Measurements from ENCODE around the gene SERTAD2.

SERTAD2 gene

DNA sequence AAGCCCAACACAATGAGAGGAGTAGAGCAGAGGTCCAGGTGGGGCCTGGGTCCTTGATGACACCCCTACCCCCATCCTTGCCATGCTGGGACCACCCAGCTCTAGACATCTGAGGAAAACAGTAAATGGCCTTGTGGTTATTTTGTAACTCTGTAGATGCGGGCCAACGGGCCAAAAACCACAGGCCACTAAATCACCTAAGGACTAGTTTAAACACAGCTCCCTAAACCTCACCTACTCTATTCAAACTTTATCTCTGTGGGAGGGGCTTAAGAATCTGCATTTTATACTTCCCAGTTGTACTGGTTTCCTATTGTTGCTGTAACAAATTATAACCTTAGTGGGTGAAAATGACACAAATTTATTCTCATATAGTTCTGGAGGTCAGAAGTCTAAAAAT, 19.0 kb upstream of the SERTAD2 start:
- no peak for DNase-seq (ENCODE audit: low read depth)

DNA sequence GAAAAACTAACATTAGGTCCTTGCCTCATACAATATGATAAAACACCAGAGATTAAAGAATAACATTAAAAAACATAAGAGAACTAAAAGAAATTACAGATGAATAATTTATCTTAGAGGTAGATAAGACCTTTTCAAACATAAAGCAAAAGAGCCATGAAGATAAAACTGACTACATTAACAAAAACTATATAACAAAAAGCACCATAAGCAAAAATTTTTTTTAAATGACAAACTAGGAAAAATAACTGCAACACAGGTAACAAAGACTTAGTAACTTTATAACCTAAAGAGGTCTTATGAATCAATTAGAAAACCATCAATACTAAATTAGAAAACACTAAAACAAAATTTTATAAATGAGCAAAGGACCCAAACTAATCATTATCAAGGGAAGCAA, 16.3 kb upstream of the SERTAD2 start:
- DNase-seq (ENCODE audit: low read depth) = no peak

DNA sequence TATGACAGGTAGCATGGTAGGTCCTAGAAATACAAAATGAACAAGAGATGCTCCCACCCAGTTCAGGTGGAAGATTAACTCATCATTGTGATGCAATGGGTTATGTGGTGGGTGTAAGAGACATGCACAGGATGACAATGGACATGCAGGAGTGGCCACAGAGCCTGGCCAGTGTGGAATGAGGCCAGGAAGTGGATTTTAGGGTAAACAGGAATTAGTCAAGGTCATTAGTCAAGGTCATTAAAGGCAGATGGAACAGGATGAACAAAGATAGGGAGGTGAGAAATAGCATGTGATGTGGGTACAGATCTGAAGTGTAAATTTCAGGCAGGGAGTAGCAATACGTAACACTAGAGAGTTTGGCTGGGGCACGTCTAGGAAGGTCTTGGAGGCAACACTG, 15.6 kb upstream of the SERTAD2 start:
- DNase-seq (ENCODE audit: low read depth) = no peak

DNA sequence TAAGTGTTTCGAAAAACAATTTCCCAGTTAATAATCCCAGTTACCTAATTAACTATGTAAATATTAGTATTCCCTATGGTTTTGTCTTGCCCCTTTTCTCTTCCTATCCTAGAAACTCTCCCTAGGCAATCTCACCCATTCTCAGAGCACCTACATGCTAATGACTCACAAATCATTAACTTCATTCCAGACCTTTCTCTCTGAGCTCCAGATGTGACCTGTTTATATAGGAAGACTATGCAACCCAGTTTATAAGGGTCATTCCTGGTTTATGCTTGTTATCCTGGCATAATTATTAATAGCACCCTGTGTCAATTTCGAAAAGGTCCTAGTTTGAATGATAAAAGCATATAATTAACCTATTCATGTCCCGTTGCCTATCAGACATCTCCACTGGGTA, 14.8 kb upstream of the SERTAD2 start:
- DNase-seq (ENCODE audit: low read depth) = no peak

DNA sequence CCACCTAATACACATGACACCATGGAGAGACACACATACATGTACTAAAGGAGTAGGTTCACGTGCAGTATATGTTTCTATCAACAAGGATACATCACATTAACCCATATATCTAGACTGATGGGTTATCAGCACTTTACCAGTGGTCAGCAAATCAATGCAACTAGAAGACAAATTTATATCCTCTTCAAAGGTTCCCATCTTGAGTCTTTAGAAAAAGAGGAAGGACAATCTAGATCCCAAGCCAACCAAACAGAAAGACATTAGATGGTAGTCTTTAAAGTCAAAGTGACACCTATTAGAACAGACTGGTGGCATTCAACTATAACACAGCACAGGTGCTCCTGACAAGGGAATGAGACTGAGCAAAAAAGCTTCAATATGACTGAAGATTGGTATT, 13.8 kb upstream of the SERTAD2 start:
- no peak for DNase-seq (ENCODE audit: low read depth)

DNA sequence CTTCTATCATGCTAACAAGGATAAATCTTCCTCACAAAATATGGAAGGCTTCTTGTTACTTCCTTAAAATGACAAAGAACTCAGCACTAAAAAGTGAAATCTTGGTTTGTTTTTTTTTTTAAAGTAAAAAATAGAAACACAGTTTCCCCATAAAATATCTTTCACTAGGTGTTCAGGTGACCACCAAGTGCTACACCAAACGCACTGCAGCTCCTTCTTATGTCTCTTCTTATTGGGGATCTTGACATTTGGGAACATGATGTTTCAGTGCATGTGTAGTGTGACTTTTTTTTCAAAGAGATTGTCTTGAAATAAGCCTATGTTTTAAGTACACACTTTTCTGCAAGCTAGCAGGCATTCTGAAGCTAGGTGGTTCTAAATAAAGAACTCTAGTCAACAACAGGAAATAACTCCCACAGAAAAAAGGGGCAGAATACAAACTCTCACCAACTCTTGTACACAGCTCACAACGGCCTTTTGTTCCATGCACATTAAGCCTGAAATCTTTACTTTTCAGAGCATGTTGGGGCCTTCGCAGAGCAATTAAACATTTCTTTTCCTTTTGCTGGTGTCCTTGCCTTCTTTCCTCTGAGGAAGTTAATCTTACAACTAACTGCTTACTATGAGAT, 13.2 kb upstream of the SERTAD2 start:
- no peak for DNase-seq (ENCODE audit: low read depth)

DNA sequence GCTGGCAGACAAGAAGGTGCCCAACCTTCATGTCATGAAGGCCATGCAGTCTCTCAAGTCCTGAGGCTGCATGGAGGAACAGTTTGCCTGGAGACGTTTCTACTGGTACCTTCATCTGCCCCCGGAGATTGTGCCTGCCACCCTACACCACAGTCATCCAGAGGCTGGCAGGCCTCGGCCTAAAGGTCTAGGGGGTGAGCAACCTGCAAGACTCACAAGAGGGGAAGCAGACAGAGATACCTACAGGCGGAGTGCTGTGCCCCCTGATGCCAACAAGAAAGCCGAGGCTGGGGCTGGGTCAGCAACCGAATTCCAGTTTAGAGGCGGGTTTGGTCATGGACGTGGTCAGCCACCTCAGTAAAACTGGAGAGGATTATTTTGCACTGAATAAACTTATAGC, 12.0 kb upstream of the SERTAD2 start:
- DNase-seq (ENCODE audit: low read depth) = no peak

DNA sequence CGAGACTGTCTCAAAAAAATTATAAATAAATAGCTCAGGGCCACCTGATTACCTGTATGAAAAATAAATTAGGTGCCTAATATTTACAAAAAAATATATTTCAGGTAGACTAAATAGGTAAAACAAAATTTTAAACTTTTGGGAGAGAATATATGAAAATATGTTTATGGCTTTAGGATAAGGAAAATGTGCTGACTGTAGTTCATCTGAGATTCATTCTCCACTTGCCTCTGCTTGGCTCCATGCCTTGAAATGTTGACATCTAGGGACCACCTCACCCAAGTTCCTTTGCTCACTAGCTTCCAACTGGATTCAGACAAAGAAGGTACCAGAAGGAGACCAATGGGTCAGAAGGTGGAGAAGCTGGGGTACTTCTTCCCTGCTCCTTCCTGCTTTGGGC, 9.7 kb upstream of the SERTAD2 start:
- DNase-seq (ENCODE audit: low read depth) = no peak

DNA sequence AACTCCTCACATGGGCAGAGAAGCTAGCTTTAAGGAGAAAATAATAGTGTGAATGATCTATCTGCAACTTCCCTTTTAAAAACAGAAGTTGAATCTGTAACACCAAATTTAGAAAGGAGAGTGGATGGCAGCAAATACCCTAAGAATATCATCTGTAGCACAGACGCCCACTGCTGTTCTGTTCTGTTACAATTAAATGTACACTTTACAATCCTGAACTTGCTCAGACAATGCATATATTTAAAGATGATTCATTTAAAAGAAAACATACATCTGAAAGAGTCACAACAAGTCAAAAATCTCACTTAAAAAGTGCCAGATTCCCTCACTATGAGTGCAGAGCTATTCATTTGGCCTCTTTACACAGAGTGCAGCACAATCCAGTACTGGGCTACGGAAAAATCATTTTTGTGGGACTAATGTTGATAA, 8.0 kb upstream of the SERTAD2 start:
- no peak for DNase-seq (ENCODE audit: low read depth)

DNA sequence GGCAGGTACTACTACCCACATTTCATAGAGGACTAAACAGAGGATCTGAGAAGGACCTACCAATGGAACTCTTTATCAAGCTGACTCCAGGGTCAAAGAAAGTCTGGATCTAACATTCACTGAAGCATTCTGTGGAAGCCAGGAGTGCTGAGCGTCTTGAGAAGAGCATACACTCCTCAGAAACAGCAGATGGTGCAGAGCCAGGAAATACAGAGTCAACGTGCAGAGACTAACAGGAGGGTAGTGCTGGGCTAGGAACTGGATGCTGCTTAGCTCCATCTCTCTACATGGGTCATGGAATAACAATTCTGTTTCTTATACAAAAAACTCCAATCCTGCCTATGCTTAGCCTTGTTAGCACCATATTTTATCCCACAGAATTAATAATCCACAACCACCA, 5.5 kb upstream of the SERTAD2 start:
- no peak for DNase-seq (ENCODE audit: low read depth)

DNA sequence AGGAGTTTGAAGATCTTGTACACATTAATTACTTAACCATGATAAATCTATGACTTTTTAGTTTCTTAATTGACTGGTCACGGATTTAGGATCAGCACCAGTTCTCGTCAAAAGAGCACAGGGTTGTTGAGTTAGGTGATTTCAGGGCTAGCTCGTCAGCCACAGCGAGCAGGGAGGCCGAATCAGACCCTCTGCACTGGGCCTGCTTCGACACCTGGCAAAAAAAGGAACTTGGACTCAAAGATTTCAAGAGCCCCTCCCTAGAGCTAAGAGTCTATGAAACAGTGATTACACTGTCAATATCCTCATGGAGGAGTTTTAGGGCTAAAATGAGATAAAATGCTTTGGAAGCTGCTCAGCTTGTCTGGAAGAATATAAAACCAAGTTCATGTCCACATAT, 4.6 kb upstream of the SERTAD2 start:
- no peak for DNase-seq (ENCODE audit: low read depth)

DNA sequence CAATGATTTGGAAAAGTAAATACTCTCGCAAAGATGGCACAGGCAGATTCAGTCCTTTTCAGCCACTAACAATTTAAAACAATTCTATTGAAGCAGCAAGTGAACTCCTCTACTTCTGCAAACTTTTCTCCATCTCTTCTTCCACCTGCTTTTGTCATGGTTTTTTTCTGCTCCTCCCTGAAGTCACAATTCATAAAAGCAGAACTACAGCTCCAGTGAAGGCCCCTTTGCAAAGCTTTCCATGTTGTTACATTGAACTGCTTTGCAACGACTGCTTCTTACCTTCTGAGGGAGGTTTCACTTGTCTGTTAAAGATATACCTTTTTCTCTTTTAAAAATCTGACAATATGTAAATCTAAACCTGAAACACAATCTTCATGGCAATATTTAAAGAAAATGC, 3.7 kb upstream of the SERTAD2 start:
- no peak for DNase-seq (ENCODE audit: low read depth)

DNA sequence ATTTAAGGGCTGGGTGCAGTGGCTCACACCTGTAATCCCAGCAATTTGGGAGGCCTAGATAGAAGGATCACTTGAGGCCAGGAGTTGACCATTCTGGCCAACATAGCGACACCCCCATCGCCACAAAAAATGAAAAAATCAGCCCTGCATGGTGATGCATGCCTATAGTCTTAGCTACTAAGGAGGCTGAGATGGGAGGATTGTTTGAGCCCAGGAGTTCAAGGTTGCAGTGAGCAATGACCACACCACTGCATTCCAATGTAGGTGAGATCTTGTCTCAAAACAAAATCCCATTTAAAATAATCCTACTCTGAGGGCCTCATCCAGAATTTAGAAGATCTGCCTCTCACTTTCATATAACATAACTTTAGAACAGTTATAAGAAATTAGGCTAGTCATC, 2.7 kb upstream of the SERTAD2 start:
- DNase-seq (ENCODE audit: low read depth) = no peak

DNA sequence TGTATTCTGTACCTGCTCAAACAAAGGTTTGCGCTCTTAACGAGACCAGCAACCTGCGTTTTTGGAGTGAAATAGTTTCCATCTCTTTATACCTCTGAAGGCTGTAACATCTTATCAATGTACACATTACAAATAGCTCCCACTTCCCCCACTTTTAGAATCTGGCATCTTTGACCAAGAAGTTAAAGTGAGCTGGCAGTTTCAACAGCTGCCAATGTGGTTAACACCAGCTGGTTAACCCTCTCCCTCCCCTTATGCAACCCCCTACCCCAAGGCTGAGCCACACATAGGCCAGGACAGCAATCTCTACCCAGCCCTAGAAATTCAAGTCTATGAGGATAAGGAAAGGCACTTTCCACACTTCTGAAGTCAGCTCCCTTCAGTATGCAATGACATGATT, 2.2 kb upstream of the SERTAD2 start:
- no peak for DNase-seq (ENCODE audit: low read depth)

DNA sequence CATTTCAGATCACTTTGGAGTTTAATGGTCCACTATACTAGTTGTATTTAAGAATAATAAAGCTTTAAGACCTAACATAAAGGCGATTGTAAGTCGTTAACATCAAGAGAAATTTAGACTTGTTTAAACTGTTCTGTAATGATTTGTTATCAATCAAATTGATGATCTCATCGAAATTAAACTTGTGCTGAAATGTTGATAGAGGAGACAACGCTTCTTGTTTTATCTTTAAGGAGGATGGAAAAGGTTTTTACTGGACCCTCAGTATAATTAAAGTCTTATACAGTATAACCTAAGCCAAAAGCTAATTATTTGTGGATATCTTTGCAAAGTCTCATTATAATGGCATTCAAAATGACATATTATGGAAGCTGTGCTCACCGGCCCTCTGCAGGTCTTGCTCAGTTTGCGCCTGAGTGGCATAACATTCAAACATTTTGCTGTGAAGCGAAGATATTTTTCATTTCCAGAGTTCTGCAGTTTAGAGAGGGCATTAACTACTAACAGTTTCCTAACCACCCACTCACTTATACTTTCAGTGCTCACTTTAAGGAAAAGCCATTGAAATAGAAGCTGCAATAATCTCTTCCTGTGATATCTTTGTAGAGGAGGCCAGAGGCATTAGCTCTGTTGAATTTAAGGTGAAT, 1.4 kb upstream of the SERTAD2 start:
- DNase-seq (ENCODE audit: low read depth) = no peak

DNA sequence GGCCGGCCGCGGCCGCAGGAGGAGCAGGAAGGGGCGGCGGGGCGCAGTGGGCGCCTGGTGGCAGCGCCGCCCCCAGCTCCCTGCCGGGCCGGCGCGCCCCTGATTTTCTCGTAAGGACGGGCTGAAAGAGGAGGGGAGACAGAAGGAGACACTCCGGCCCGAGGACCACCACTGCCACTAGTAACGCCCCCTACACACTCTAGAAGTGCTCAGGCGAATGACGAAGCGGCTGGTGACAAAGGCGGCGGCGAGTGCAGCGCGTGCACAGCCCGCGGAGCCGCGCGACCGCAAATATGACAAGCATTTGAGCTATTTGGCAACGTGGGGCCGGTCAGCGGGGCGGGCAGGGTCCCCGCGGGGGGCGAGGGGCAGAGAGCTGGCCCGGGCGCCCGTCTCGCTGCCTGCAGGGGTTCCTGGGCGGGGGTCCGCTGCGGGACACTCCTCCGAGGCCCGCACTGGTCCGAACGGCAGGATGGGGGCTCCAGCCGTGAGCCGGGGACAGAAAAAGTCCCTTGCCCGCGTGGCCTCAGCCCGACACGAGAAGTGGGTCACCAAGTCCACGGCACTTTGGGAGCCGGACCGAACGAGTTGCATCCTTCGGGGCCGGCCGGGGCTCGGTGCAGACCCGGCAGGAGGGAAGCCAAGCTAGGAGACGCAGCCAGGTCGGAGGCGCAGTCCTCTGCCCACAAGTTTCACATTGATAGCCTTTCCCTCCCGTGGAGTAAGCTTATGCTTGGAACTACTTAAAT, 524 bp upstream of the SERTAD2 start:
- DNase-seq (ENCODE audit: low read depth) = peak; percentile 67

DNA sequence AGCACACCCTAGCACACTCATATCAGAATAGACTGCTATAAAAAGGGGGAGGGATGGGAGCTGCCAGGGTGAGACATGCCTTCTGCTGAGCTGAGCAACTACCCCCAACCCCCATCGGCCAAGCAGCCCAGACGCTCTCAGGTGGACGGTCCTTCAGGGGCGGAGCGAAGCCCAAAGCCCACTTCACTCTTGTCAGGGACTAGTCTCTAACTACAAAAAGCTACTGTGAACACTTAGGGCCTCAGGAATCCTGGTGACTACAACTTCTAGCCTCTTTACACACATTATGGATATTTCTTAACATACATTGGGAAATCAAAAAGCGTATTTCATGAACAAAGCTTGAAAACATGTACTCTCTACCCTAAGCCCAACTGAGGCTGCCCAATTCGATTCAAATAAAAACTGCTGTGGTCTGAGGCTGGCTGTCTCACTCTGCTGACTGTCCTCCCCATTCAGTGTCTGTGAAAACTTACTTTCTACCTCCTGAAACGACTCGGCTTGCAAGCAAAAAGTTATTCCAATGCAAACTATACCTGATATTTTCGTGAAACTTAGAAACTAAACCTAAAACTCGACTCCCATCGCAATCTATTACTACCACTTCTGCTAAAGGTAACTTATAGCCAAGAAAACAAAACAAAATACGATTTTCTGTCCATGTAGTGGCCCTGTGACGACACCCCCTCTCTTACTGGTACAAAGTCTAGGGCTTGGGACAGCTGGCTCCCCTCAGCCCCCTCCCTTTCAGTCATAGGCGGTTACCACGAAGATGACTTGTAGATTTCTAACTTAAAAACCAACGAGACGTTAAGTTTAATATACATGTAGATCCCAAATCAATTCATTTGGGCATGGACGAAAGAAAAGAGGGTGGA, 1.2 kb downstream of the SERTAD2 start:
- DNase-seq (ENCODE audit: low read depth) = no peak

DNA sequence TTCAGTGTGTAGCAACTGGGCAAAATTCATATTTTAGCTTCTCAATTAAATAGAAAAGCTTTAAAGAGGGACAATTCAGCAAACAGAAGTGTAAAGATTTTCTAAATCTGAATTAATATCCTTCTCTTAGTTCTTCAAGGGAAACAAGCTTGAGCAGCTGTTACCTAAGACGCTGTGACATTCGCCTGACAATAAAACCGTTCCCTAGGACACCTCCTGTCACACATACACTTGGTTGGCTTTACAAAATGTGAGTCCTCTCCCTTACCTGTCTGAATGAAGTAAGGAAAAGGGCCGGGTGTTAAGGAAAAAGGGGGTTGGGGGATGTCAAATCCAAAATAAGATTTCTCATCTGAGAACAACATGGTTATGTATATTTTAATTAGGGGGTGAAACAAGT, 2.1 kb downstream of the SERTAD2 start:
- no peak for DNase-seq (ENCODE audit: low read depth)

DNA sequence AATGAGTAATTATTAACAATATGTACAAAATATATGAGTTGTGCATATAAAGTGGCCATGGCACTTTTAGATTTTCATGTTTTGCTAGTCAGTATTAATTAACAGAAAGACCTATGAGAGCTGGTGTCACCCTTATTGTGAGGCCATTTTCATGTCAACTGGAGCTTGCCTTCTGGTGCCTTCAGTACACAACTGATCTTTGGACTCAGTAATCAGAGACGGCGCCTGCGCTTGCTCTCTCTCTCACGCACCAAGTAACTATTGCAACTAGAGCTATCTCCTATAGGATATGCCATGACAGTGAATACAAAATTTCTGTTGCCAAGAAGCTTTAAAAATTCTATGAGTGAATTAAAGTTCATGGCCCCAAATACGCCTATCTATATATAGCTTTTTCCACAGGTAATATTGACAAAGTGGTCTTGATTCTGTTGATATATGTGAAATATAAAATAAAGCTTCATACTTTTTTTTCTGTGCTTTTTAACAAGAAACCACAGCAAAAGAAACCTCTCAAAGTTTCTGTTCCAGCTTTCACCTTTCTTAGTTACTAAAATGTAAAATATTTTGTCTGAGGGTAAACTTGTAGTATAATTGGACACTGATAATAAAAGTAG, 2.9 kb downstream of the SERTAD2 start:
- no peak for DNase-seq (ENCODE audit: low read depth)

DNA sequence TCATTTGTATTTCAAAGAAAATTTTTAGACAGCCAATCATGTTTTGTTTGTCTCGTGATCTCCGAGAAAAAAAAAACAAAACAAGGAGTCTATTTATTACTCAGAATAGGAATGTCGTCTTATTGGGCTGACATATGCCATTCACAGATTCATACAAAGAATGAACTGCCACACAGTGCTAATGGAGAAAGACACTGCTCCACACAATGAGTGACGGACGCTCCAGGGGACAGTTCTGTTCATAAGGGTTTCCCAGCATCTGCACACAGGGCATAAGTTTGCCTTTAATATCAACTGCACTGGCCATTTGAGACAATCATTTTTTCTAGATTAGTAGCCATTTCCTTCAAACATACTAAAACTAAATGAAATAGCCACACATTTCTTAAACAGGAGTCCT, 3.4 kb downstream of the SERTAD2 start:
- no peak for DNase-seq (ENCODE audit: low read depth)

DNA sequence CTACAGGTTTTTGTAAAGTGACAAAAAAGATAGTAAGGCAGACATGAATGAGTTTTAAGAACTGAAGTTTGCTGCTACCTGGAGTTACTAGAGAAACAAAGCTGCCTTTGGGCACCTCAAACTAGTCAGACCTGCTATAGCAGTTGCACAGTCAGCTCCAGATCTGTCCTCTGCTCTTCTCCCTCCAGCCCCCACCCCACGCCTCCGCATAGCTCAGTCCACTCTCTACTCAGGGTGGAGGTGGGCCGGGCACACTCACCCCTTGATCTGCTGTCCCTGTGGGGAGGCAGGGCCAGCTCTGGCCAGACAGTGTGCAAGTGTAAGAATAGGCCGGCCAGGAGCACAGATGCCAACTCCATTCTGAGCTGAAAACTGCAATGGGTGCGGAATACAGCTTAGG, 4.1 kb downstream of the SERTAD2 start:
- DNase-seq (ENCODE audit: low read depth) = no peak

DNA sequence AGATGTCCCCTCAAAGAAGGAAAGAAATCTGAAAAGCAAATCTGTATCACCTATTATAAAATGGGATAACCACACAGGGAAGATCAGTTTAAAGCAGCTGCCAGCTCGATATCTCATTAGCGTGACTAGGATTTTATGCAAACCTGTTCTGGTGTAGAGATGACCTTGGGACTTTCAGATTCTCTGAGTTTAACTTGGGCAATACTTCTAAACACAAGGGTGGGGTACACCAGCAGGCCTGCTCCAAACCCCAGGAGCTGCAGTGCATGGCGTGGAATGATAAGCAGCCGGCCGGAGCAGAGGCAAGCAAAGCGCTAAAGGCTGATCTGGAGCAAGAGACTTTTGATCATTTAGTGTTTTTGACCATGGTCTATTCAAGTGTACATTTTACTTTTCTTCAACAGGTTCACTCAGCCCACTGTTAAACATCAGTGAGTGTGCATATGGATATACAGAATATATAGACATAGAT, 4.7 kb downstream of the SERTAD2 start:
- DNase-seq (ENCODE audit: low read depth) = no peak

Data from stimulated activated CD8-positive, alpha-beta memory T cell treated with anti-CD3 and anti-CD28 coated beads, Interleukin-12 subunit alpha, Interleukin-12 subunit beta, amount 100 ng/mL, for 4 hours (primary cell).